Activated CD4-positive, alpha-beta T cell treated with anti-CD3 and anti-CD28 coated beads, Interleukin-2, amount 10 ng/mL, durations not matched to agents 24 days and 14 days (primary cell): ENCODE measurements around the gene THOC6. TPM values are rescaled to one million over a fixed set of nuclear protein-coding genes. Genes with fewer than 3 reads are reported as not detected.

Experiments
- DNase-seq: peaks from one replicate; pipeline ENCODE4 v3.0.0; 2022
- H3K27ac Mint-ChIP-seq: one replicate; pipeline ENCODE4 v1.8.0; 2022; ENCODE audit warnings: mild to moderate bottlenecking, mixed read lengths
- H3K27me3 Mint-ChIP-seq: one replicate; pipeline ENCODE4 v1.8.0; 2022; ENCODE audit warnings: mixed read lengths
- H3K36me3 Mint-ChIP-seq: one replicate; pipeline ENCODE4 v1.8.0; 2022; ENCODE audit warnings: low read depth, mild to moderate bottlenecking, mixed read lengths
- H3K4me1 Mint-ChIP-seq: one replicate; pipeline ENCODE4 v1.8.0; 2021; ENCODE audit warnings: mixed read lengths
- H3K4me3 Mint-ChIP-seq: one replicate; pipeline ENCODE4 v1.8.0; 2022; ENCODE audit warnings: mild to moderate bottlenecking, moderate library complexity, mixed read lengths
- H3K9me3 Mint-ChIP-seq: one replicate; pipeline ENCODE4 v1.8.0; 2021; ENCODE audit warnings: mixed read lengths
- intact Hi-C: fragments of 100-400 bp; cut with micrococcal nuclease; formaldehyde crosslinking; loops from one replicate; pipeline ENCODE4 v1.15.1; 2023
- total RNA-seq: library from RNA; stranded (reverse); gene quantifications from 2 replicates; pipeline ENCODE4 v1.2.3, GENCODE V29; 2022

Gene THOC6
- total RNA-seq, 1 donor from 2014 or later, result 55.3 TPM

GRCh38 chr16:3025032-3026002, 1.5 kb downstream of the THOC6 start:
- no peak for DNase-seq
- Mint-ChIP-seq H3K9me3 (no peaks in the 10 kb centered on the region), H3K27me3 (no peaks in the 10 kb centered on the region), H3K4me1 (peaks cover 52% of the 10 kb centered on the region), H3K36me3 (peaks cover 19% of the 10 kb centered on the region), H3K4me3 (peak overlapping the region; percentile 43), H3K27ac (no peak overlapping the region)
- intact Hi-C loops, result loop anchor here (10.0 kb wide), 1 partner anchor 259 kb away; the partner anchor contains the start of gene ZNF263

GRCh38 chr16:3026003-3026378, 2.2 kb downstream of the THOC6 start:
- no peak for DNase-seq
- intact Hi-C loops, result loop anchor here (10.0 kb wide), 1 partner anchor 259 kb away; the partner anchor contains the start of gene ZNF263
- Mint-ChIP-seq H3K4me1 (peaks cover 48% of the 10 kb centered on the region), H3K36me3 (peaks cover 19% of the 10 kb centered on the region), H3K9me3 (no peaks in the 10 kb centered on the region), H3K27ac (no peak overlapping the region), H3K27me3 (no peaks in the 10 kb centered on the region), H3K4me3 (no peak overlapping the region)

DNA sequence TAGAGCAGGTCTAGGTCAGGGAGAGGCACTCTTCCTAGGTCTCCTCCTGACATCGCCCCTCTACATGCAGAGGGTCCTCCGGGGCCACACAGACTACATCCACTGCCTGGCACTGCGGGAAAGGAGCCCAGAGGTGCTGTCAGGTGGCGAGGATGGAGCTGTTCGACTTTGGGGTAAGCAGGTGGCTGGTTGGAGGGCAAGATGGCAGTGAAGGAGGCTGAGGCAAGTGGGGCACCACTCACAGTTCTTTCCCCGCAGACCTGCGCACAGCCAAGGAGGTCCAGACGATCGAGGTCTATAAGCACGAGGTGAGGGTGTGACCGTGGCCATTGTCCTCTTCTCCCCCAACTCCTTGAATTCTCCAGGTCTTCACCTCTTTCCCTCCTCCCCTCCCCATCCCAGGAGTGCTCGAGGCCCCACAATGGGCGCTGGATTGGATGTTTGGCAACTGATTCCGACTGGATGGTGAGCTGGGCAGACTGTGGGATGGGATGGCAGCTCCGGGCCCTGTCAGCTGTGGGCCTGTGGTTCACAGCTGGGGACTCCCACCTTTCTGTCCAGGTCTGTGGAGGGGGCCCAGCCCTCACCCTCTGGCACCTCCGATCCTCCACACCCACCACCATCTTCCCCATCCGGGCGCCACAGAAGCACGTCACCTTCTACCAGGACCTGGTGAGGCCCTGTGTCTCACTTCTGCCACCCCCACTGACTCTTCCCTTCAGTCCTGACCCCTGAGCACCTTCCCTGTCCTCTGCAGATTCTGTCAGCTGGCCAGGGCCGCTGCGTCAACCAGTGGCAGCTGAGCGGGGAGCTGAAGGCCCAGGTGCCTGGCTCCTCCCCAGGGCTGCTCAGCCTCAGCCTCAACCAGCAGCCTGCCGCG, 3.0 kb downstream of the THOC6 start:
- Mint-ChIP-seq H3K4me1 (peaks cover 41% of the 10 kb centered on the region), H3K27me3 (no peaks in the 10 kb centered on the region), H3K4me3 (no peak overlapping the region), H3K27ac (no peak overlapping the region), H3K36me3 (peaks cover 19% of the 10 kb centered on the region), H3K9me3 (no peaks in the 10 kb centered on the region)
- DNase-seq, result no peak
- intact Hi-C loops, result loop anchor here (10.0 kb wide), 1 partner anchor 258 kb away; the partner anchor contains the start of gene ZNF263

GRCh38 chr16:3027489-3027795, 3.6 kb downstream of the THOC6 start:
- no peak overlapping the region for H3K27ac Mint-ChIP-seq
- peaks cover 37% of the 10 kb centered on the region for H3K4me1 Mint-ChIP-seq
- peaks cover 2% of the 10 kb centered on the region for H3K27me3 Mint-ChIP-seq
- H3K36me3 Mint-ChIP-seq, result peaks cover 19% of the 10 kb centered on the region
- no peaks in the 10 kb centered on the region for H3K9me3 Mint-ChIP-seq
- intact Hi-C loops, result loop anchor here (10.0 kb wide), 1 partner anchor 257 kb away; the partner anchor contains the start of gene ZNF263
- H3K4me3 Mint-ChIP-seq, result no peak overlapping the region
- no peak for DNase-seq

DNA sequence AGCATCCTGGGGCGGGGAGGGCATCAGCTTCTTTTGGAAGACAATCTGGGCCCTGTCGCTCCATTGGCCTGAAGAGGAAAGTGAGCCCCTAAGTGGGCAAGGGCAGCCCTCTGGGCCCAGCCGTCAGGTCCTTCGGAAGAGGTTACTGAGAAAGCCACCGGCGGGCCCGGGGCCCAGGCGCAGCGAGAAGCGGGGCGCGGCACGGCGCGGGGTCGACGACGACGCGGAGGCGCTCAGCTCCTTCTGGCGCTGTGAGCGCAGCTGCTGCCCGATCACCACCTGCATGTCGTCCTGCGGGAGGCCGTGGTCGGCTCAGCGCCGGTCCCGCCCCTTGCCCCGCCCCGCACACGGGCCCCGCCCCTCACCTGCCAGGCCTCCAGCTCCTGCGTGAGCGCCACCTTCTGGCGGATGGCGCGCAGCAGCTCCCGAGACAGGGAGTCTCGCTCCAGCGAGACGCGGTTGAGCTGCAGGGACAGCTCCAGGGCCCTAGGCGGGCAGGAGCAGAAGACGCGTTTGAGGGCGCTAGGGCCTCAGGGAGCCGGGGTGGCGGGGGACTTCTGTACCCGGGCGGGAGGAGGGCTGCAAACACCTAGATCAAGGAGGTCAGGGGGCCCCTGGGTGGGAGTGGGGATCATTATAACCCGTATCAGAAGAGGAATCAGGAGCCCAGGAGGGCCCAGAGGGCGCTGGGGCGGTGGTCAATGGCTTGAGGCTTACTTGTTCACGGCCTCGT, 4.3 kb downstream of the THOC6 start:
- Mint-ChIP-seq H3K27me3 (peaks cover 10% of the 10 kb centered on the region), H3K27ac (peak overlapping the region; percentile 56), H3K4me1 (peaks cover 35% of the 10 kb centered on the region), H3K4me3 (peak overlapping the region; percentile 83), H3K36me3 (peaks cover 19% of the 10 kb centered on the region), H3K9me3 (no peaks in the 10 kb centered on the region)
- intact Hi-C loops, result loop anchor here (1.0 to 10.0 kb wide), 3 partner anchors 25 to 257 kb away; partner anchors contain the start of gene ZNF263
- peak; percentile 96 for DNase-seq

- Mint-ChIP-seq H3K27ac (peak overlapping the region; percentile 71), H3K4me3 (peak overlapping the region; percentile 83), H3K27me3 (peaks cover 16% of the 10 kb centered on the region), H3K9me3 (no peaks in the 10 kb centered on the region), H3K36me3 (peaks cover 19% of the 10 kb centered on the region), H3K4me1 (peaks cover 32% of the 10 kb centered on the region)
- intact Hi-C loops, result loop anchor here (1.0 to 10.0 kb wide), 3 partner anchors 26 to 256 kb away; partner anchors contain the start of gene ZNF263
- no peak for DNase-seq
These were observed 5.0 kb downstream of the THOC6 start for GRCh38 chr16:3028716-3029319.

GRCh38 chr16:3029491-3030221, 5.8 kb downstream of the THOC6 start:
- Mint-ChIP-seq H3K4me3 (peak overlapping the region; percentile 83), H3K27me3 (peaks cover 24% of the 10 kb centered on the region)

GRCh38 chr16:3030222-3031212, 6.7 kb downstream of the THOC6 start:
- H3K36me3 Mint-ChIP-seq, result peaks cover 16% of the 10 kb centered on the region
- intact Hi-C loops, result no loop called here
- H3K9me3 Mint-ChIP-seq, result no peaks in the 10 kb centered on the region
- H3K4me1 Mint-ChIP-seq, result peaks cover 32% of the 10 kb centered on the region
- H3K27ac Mint-ChIP-seq, result no peak overlapping the region
- peaks cover 32% of the 10 kb centered on the region for H3K27me3 Mint-ChIP-seq
- DNase-seq, result no peak
- peak overlapping the region; percentile 83 for H3K4me3 Mint-ChIP-seq

More at GRCh38 chr16:3029491-3030221, 5.8 kb downstream of the THOC6 start:
- peak; percentile 89 for DNase-seq
- intact Hi-C loops, result loop anchor here (2.0 to 10.0 kb wide), 2 partner anchors 25 to 255 kb away; partner anchors contain the start of gene ZNF263
- Mint-ChIP-seq H3K27ac (peak overlapping the region; percentile 75), H3K9me3 (no peaks in the 10 kb centered on the region), H3K4me1 (peaks cover 31% of the 10 kb centered on the region), H3K36me3 (peaks cover 16% of the 10 kb centered on the region)

- Mint-ChIP-seq H3K4me3 (no peak overlapping the region), H3K4me1 (peaks cover 33% of the 10 kb centered on the region), H3K27me3 (peaks cover 45% of the 10 kb centered on the region), H3K27ac (peak overlapping the region; percentile 2), H3K9me3 (no peaks in the 10 kb centered on the region), H3K36me3 (peaks cover 2% of the 10 kb centered on the region)
- no peak for DNase-seq
- intact Hi-C loops, result no loop called here
These were observed 8.8 kb downstream of the THOC6 start for GRCh38 chr16:3032624-3033023.

GRCh38 chr16:3035289-3035971, 11.6 kb downstream of the THOC6 start:
- intact Hi-C loops, result no loop called here
- Mint-ChIP-seq H3K4me3 (no peak overlapping the region), H3K27ac (no peak overlapping the region), H3K36me3 (no peaks in the 10 kb centered on the region), H3K9me3 (no peaks in the 10 kb centered on the region), H3K4me1 (peaks cover 17% of the 10 kb centered on the region), H3K27me3 (peaks cover 66% of the 10 kb centered on the region)
- no peak for DNase-seq
